GM18870 (cell line): ENCODE measurements around the gene SKAP2.
"Not testable (repeated sequence)": the region's sequence is repeated elsewhere in the genome, so short reads cannot be mapped to it uniquely, and the experiment has no call there.

Experiments
- ATAC-seq: cut with Tn5 transposase; IDR thresholded peaks from one replicate; pipeline ENCODE4 v1.9.1; 2021; ENCODE audit warnings: moderate library complexity; ENCODE audit not compliant: unreplicated experiment

Gene SKAP2

DNA sequence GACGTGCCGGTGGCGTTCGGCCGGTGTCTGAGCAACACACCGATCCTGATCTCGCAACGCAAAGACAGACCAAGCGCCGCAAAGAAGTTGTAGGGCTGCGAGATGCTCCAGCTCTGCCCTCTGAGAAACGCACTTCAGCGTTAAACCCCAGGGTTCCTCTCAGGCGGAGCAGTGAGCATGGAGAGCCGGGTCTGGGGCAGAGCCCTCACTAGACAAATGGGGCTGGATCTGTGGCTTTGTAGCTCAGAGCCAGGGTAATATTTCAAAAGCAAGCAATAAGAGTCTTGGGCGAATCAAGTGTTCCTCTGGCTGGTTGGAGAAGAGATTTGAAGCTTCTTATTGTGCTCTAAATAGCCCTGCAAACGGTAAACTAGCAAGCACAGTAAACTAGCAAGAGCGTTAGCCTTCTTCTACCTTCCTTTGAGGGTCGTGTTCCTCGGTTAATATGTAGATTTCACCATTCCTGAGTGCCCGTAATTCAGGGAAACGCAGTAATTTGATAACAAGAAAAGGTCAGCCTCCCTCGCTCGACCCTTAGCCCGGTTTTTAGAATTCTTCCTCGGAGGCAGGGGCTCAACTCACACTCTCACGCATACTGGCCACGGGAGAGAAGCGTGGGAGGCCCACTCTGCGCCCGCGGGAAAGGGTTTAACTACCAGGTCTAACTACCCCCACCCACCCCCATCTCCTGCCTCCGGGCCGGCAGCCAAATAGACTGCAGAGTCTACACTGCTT is 6.7 kb downstream of the SKAP2 start:
- no peak for ATAC-seq

DNA sequence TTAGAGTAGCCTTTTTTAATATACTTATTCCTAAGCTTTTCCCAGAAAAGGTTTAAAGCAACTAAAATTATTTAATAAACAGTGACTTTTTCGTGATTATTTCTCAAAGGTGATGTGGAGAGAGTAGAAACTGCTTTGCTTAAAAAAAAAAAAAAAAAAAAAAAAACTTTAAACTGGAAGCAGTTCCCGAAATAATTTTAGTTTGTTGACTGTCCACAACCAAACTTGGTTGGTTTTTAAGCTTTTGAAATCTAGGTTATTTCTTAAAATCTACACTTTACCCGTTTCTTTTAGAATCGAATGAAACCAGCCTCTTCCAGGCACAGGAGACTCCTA is 7.3 kb downstream of the SKAP2 start:
- ATAC-seq: no peak

DNA sequence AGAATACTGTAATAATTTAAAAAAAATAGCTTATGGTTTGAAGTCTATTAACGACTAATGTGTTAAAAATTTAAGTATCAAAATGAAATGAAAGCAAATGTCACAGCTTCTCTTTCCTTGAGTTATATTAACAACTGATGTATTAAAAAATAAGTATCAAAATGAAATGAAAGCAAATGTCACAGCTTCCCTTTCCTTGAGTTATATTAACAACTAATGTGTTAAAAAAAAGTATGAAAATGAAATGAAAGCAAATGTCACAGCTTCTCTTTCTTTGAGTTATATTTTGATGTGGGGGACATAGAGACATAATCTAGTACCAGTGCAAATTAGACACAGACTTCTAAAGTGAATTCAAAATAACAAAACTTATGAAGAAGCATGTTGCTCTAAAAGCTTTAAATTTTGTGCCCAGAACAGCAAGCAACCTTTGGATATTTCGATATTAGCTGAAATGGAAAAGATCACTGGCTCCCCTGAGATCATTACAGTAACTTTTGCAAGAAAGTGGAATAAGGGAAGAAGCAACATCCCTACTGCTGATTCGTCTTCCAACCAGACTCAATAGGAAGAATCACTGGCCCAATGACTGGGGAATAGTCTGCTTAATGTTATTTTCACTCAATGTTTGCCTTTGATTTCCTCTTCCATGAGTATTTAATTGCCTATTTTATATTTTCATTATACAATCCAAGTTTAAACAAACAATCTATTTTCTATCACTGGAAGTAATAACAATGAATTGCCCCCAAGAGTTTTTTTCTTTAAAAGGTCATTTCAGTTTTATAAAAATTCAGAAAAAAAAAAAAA is 8.0 kb downstream of the SKAP2 start:
- ATAC-seq: no peak

DNA sequence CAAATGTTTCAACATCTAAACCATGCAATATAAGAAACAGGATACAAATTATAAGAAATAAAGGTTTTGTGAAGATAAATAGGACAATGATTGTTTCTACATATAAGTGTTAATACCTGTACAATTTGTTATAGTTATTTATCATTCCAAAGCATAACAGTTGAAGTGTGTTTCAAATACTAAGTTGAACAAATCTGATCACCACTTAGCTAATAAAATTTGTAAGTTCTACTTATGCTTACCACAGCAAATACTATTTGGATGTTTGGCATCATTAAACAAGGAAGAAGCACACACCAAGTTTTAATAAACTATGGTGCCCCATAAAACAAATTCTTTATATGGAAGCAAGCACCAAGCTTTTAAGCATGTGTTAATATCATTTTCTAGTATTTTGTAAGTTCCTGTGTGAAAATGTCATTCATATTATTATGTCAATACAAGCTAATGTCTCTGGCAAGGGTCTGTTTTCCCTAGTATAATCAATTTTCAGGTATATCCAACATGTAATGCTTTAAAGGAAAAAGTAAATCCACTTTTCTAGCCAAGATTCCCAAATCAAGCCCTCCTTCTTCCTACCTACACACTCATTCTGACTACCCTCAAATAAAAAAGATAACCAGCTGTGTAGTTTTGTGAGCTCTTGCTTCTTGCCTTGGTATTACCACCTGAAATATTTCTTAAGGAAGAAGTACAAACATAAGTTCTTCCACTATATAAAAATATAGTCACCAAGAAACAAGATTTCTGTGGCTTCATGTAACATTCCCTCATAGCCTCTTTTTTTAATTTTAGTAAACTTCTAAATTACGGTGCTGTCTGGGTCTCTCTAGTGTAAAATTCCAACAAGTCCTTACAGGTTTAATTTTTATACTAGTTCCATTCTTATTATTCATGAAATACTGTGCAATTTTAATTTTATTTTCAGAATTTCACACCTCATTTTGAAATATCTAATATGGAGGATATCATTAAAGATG is 9.2 kb downstream of the SKAP2 start:
- ATAC-seq: no peak

GRCh38 chr7:26853788-26854393 is 10.5 kb downstream of the SKAP2 start:
- no peak for ATAC-seq

- ATAC-seq: no peak
Observed at GRCh38 chr7:26850193-26850651, 14.2 kb downstream of the SKAP2 start.

- ATAC-seq: no peak
Observed at GRCh38 chr7:26843705-26844104, 20.7 kb downstream of the SKAP2 start.

DNA sequence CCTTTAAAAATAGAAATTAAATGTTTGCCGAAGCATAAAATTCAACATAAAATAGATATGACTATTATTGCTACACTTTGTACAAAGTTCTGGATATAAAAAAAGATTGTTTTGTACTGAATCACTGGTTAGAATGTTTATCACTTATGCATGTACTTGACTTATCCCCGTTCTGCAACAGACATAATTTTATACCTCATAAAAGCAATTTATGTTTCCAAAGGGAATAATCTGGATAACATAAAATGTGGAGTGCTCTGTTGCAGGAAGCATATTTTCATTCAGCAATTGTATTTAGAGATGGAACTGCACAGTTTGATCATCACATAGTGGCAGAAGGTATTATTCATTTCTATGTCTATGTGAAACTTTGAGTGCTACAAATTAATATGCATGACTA is 21.5 kb downstream of the SKAP2 start:
- ATAC-seq: no peak

DNA sequence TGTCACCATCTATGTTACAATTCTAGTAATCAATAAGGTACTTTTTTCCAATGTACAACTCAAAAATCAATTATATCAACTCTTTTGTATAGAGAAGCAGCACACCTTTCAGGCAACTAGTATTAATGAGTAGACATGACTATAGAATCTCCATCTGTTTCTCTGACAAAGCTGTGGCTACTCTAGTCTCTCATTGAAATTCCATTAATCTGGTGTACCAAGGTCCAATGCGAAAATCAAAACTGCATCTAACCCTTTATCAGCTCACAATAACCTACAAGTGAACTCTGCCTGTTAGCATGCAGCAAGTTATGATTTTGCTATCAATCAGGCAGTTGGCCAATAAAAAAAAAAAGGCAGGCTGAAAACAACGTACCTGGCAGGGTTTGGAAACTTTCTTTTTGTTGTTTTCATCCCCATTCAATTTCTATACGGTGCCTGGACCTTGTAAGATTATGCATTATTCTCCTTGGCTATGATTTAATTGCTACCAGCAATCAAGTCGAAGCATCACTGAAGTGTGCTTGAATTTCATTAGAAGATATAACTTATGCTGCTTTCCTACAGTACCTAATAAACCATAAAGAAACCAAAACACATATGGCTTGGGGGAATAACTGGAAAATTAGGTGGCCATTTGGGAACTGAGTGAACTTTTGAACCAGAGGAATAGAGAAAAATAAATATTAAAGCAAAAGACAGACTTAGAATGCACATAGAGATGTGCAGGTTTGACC is 23.2 kb downstream of the SKAP2 start:
- ATAC-seq: no peak

DNA sequence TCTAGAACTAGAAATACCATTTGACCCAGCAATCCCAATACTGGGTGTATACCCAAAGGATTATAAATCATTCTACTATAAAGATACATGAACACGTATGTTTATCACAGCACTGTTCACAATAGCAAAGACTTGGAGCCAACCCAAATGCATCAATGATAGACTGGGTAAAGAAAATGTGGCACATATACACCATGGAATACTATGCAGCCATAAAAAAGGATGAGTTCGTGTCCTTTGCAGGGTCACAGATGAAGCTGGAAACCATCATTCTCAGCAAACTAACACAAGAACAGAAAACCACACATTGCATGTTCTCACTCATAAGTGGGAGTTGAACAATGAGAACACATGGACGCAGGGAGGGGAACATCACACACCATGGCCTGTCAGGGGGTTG is 27.6 kb downstream of the SKAP2 start:
- ATAC-seq: not testable (repeated sequence)

- ATAC-seq: no peak
Observed at GRCh38 chr7:26815426-26815825, 49.0 kb downstream of the SKAP2 start.

- no peak for ATAC-seq
Observed at GRCh38 chr7:26813432-26813831, 51.0 kb downstream of the SKAP2 start.

GRCh38 chr7:26794541-26794940 is 69.8 kb downstream of the SKAP2 start:
- no peak for ATAC-seq

DNA sequence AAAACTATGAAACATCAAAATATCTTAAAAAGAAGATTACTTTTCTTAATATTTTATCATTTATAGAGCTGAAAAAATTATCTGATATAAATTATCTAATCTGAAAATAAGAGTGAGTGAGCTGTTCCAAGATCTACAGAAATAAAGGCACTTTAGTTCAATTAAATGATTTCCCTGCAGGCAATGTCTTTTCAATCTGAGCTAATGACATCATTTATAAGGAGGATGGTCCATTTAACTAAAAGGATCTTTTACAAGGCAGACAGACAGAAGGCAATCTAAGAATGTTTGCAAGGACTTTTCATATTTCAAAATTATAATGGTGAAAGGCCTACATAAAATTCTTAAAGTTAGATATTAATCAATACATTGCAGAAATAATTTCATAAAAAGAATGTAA is 71.8 kb downstream of the SKAP2 start:
- no peak for ATAC-seq

DNA sequence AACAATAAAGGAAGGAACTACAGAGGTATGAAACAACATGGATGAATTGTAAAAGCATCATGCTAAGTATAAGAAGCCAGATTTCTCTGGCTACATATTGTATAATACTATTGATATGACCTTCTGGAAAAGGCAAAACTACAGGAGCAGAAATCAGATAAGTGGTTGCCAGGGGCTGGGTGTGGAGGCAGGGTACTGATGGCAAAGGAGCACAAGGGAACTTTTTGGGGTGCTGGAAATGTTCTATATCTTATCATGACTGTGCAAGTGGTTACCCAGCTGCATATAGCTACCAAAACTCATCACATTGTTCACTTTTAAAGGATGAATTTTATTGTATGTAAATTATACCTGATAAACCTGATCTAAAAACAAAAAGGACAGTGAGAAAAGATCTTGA is 72.4 kb downstream of the SKAP2 start:
- ATAC-seq: no peak

DNA sequence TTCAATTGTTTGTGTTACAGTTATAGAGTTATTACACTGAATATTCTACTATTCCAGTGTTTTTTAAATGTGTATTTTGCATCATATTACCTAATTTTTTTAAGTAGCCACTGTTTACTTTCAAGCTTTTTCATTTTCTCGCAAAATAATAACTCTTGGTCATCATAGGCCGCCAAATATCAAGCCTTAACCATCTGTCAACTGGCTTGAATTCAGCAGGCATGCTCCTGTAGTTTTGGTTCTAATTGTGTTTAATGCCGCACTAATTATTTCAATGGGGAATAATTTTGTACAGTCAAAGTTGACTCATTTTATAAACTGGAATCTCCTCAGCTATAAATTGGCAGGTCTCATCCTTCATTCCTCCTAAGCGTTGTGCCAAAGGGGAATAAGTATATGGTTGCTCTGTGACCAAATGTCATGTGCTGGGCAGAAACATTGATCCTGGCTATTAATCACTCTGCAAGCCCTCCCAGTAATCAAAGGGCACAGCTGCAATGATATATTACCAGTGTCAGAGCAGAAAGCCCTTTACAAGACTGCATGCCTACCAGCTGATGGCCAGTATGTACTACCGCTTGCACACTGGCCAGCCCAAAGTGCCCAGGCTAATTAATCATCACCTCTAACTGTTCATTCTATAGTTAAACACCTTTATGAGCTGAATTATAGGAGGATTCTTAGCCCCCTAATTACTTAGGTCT is 74.8 kb downstream of the SKAP2 start:
- no peak for ATAC-seq

DNA sequence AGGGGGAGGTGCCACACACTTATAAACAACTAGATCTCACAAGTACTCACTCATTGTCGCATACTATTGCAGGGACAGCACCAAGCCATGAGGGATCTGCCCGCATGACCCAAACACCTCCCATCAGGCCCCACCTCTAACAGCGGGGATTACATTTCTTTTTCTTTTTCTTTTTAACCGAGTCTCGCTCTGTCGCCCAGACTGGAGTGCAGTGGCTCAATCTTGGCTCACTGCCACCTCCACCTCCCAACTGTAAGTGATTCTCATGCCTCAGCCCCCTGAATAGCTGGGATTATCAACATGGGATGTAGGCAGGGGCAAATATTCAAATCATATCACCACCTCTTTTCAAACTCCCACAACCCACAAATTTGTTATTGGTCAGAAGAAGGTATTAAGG is 76.7 kb downstream of the SKAP2 start:
- no peak for ATAC-seq

DNA sequence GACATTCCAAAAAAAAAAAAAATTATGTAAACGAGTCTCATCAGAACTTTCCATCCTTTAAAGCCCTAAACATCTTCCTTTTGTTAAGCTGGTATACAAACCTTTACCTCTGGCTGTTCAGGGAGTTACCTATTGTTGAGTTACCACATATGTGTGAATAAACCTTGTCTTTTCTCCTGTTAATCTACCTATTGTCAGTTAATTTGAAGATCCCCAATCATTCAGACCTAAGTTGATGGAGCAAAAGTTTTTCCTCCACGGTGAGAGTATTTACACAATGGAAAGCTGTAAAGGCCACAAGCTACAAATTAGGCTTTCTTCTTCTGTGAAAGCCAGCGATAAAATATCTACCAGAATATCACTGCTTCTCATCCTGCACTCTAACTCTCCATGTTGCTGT is 80.3 kb downstream of the SKAP2 start:
- no peak for ATAC-seq

DNA sequence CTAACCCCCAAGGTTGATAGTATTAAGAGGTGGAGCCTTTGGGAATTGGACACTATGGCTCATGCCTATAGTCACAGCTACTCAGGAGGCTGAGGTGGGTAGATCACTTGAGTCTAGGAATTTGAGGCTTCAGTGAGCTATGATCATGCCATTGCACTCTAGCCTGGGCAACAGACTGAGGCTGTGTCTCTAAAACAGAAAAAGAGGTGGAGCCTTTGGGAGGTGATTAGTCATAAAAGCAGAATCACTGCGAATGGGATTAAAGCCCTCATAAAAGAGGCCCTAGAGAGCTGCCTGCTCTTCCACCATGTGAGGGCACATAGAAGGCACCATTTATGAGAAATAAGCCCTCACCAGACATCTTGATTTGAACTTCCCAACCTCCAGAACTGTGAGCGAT is 81.9 kb downstream of the SKAP2 start:
- no peak for ATAC-seq
